Amygdala (tissue), 56 donors: Measurements from ENCODE around the gene LIMCH1.
A peak's percentile ranks its signal among the peaks of the same experiment; 100 is the strongest.
"Not testable (repeated sequence)": the region's sequence is repeated elsewhere in the genome, so short reads cannot be mapped to it uniquely, and the experiment has no call there.

Experiments used
- DNase-seq, 56 donors: peaks; one replicate each; lab custom pipeline; 2025; lab: John Stamatoyannopoulos, UW

The LIMCH1 gene

DNA sequence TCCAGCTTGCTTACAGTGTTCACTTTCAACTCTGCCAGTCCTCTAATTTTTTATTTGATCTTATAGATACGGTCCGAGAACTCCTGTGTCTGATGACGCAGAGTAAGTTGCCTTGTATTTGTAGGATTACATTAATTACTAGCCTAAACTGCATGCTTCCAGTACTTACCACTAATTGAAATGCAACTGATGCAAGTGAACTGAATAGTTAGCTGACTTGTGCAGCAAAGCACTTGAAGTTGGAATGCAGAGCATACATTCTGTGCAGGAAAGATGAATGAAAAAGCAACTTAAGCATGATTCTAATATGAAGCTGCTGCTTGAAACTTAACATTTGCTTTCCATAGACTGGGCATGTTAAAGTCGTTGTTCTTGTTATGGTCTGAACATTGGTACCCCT lies 100.9 kb downstream of the LIMCH1 start:
- DNase-seq, result no peak

DNA sequence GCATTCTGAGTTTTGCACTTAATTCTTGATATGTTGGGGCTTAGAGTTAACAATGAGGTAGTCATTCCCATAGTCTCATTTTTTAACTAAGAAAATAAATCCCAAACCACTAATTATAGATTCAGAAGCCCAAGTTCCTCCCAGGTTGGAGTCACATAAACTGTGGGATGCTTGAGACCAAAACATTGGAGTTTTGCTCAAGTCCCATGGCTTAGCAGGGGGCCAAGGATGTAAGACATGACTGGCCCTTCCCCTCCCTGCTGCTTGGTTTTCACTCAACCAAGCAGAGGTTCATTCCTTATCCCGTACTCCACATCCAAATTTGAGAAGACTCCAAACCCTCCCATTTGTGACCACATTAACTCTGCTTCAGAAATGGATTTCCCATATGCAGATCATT lies 101.3 kb downstream of the LIMCH1 start:
- no peak for DNase-seq

DNA sequence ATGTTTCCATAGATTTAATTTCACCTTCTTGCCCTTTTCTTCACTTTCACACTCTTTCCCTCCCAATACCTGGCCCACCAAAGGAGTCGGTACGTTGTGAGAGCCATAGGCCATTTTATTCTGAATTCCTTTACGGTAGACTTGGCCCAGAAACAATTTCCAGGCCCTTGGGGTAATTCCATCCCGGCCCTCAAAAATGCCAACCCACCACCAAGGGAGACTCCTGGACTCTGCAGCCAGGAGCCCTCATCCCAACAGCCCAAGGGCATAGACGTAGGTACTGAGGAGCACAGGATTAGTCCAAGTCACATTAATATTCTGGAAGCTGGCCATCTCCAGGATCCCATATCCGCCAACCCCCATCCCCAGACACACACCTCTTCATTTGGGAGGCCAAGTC lies 102.9 kb downstream of the LIMCH1 start:
- DNase-seq, result no peak

DNA sequence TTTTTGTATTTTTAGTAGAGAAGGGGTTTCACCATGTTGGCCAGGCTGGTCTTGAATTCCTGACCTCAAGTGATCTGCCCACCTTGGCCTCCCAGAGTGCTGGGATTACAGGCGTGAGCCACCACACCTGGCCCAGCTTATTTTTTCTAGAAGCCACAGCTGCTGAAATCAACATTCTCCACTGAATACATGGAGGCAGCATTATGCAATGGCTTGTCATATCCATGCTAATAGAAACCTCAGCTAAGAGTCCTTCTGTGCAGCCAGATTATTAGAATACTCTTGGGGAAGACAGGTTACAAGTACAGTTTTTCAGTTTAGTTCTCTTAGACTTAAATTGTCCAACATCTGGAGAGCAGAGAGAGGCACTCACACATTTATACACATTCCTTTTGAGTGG lies 104.8 kb downstream of the LIMCH1 start:
- DNase-seq, result not testable (repeated sequence)

DNA sequence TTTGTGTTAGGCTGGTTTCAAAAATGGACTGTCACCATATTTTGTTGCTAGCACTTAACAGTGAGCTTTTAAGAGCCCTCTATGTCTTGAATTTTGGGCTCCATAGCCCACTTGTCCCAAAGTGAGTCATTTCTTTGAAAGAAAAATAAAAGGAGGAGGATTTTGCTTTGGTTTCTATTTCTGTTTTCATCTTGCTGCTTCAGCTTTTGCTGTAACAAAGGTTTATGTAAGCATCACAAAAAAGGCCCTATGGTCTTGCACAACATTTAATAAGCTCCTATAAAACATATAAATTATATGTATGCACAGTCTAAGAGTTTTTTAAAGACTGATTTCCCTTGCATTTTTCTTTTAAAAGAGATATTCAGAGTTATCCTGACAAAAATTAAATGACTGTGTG lies 105.4 kb downstream of the LIMCH1 start:
- DNase-seq, result no peak

DNA sequence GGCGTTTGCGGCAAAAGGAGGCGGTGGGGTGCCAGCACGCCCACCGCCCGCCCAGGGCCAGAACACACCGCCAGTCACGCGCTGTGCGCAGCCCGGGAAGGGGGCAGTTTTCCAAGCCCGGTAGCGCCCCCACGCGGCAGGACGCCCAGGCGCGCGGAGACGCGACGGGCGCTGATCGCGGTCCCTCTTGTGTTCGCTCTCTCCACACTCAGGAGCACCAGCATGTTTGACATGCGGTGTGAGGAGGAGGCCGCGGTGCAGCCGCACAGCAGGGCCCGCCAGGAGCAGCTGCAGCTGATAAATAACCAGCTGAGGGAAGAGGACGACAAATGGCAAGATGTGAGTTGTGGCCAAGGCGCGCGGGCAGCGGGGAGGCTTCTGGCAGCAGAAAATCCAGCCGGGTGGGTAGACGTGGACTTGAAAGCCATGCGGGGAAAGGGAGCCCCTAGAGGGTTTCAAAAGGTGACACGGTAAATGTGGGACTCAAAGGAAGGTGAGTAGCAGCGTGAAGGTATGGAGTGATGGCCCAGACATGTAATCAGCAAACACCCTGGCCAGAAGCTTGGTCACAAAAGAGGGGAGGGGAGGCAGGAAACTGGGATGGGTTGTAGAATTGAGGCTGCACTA lies 106.4 kb downstream of the LIMCH1 start:
- DNase-seq, result peak; percentile 2 to 88 (median 66)

DNA sequence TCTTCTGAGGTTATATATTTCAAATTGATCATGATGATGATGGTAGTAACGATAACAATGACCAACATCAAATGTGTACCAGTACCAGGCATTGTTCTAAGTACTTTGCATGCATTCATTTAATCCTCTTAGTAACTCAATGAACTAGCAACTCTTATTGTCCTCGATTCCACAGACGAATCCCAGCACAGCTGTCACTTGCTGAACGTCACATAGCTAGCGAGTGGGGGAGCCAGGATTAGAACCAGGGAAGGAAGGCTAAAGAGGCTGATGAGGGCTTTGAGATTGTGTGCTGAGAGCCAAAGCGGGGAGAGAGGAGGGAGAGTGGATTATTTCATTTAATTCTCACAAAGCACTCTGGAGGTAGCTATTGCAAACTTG lies 106.9 kb downstream of the LIMCH1 start:
- DNase-seq, result no peak

DNA sequence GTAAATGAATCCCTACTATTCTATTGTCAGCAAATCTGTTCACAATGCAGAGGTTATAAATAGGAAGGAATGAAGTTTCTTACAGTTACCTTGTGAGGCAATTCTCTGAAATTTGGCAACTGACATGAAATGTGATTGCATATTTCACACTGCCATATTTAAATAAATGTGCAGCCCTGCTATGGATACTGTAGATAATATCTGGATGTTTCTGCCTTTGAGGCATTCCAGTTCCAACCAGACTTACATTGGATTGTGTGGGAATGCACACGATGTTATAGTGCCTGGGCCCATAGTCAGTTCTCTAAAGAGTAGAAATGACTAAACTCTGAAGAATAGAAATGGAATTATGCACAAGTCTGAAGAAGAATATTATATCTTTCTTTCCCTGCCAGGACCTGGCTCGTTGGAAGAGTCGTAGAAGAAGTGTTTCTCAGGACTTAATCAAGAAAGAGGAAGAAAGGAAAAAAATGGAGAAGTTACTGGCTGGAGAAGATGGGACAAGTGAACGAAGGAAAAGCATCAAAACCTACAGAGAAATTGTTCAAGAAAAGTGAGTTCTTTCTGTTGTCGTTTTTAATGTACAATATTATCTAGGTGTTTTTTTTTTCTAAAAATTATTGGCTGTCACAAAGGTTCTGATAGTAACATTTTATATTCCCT lies 107.9 kb downstream of the LIMCH1 start:
- DNase-seq, result no peak

DNA sequence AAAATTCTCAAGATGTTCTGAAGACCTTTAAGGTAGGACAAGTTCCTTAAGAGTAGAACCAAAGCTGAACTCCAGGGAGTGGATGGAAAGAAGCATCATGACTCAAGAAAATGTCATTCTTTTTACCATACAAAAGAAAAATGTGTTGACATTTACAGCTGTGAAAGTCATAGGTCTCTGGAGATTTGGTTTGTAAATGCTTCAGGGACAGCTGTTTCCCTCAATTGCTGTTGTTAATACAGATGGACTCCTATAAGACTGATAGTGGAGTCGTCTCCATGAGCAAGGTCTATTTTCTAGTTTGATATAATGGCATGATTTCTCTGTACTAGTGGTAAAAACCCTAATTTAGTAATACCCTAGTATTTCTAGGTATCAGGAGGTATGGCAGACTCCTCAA lies 108.9 kb downstream of the LIMCH1 start:
- DNase-seq, result no peak

DNA sequence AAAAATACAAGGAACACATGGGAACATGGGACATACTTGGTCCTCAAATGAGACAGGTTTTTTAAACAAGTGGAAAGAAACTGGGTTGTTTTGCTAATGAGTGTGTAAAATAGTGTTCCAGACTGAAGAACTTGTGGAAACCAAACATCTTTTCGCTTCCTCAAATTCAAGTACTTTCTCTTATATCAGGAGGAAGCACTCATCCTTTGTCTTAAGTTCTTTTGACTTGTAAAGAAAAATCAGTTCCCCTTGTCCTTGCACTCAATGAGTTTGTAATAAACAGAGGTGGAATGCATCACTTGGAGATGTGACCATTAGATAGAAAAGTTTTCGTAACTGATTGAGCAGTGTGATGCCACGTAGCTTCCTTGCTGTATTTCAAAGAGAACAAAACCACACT lies 109.4 kb downstream of the LIMCH1 start:
- DNase-seq, result no peak

DNA sequence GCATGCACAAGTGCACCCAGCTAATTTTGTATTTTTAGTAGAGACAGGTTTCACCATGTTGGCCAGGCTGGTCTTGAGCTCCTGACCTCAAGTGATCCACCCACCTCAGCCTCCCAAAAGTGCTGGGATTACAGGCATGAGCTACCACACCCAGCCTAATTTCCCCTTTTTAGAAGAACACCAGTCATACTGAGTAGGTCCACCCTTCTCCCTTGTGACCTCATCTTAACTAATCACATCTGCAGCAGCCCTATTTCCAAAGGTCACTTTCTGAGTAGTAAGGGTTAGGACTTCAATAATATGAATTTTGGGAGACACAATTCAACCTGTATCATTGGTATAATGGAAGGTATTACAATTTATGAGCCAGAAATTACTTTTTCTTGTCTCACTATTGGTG lies 113.2 kb downstream of the LIMCH1 start:
- not testable (repeated sequence) for DNase-seq

DNA sequence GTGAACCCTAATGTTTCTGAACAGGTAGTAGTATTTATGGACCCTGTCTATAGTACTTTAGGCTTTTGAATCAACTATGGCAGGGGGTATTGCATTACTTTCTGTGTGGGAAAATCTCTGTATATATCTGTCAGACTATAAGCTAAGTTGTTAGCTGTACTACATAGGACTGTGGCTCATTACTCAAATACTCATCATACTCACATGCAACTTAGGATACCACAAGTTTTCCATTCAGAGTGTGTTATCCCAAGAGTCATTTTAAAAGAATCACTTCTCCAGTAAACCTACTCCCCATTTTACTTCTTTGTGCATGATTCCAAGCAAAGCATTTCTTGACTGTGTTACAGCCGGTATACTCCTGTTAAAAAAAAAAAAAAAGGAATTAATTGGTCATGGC lies 115.0 kb downstream of the LIMCH1 start:
- no peak for DNase-seq

DNA sequence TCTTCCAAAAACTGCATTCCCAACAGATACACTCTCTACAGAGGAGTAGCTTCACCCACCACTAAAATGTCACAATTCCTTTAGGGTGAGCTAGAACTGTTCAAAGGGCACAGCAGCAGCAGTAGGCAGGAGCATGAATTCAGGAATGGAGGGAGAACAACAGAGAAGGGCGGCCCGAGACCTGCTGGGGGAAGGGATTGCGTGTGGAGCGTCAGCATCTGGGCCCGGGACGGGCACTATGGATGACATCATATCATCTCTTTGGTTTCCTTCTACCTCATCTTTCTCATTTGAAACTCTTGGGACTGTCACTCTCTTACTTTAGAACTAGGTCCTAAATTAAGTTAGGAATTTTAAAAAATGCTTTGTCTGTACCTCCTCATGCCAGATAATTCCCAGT lies 115.6 kb downstream of the LIMCH1 start:
- DNase-seq, result no peak

DNA sequence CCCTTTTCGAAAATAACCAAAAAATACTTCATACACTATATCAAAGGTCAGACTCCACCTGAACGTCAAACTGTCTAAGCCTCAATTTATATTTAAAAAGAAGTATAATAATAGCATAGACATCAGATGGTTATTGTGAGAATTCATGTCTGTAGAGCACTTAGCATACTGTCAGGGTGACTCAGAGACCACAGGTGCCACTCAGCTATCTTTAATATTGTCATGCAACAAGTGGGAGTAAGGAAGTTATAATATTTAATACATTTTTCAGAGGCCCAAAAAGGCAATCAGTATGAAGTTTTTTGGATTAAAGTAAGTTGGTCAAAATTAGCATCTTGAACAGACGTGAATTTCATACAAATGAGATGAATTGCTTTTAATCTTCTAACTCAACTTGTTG lies 117.2 kb downstream of the LIMCH1 start:
- DNase-seq, result no peak

DNA sequence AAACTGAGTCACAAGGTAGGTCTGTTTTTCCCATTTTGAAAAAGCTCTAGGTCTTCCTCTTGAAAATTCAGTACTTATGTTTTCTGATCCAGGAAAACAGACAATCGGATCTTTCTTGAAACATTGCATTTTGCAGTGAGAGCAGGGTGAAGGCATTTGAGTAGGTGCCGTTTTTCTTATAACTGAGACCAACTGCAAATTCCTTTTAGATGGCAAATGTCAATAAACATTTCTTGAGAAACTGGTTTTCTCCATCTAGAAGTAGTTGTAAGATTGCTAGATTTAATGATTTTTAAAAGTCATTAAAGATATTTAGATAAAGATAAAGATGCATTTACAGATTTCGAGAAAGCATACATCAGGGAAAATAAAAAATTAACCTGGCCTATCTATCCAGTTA lies 118.1 kb downstream of the LIMCH1 start:
- DNase-seq, result no peak

DNA sequence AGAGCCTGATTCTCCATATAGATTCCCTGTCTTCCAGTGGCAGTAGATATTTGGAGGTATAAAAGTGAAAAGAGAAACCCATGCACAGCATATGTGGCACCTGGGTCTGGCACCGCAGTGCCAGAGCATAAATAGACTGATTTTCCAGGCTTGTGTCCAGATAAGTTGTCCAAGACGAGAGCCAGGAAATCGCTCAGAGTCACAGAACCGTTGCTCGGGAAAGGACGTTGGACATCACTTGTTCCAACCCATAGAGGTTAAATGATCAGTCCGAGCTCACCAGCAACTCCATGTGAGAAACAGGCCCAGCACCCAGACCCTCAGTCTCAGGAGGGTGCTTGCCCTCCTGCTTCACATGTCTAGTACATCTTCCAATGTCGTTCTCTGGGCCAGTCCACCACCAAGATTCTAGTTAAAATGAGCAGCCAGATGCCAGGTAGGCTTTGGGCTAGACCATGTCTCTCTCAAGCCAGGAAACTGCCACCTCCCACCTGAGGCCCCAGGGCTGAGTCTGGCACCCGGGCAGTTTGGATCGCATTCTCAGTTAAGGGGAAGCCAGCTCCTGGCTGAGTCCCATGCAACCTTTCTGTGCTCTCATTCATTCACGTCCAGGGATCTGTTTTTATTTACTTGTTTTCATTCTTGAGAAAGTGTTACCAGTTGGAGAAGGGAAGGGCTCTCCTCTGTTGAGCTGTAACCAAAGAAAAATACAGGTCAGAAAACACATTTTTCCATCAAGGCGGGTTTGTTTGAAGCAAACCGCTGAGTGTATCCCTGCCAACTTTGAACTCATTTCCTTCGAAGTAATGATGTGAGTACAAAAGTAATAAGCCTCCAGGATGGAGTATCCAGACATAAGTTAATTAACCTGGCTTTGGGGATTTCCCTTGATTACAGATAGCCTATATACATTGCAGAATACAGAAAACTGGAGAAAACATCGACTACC lies 118.9 kb downstream of the LIMCH1 start:
- peak in 26 of 56 donors; percentile 5 to 67 (median 27) for DNase-seq

DNA sequence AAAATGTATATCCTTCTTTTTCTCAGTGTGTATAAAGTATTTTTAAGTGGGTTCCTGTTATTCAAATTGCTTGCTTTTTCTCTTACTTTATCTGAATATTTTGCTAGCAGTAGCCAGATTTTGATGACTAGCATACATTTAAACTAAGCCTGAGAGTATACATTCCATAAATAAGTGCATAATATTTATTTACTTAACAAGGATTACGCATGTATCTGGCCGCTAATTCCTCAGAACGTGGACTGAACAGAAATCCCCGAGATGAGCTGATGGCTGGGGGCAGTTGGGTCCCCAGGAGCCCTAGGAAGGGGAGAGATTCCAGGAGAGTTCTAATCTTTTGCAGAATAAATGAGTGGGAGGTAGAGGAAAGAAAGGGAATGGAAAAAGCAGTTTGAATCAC lies 119.6 kb downstream of the LIMCH1 start:
- DNase-seq, result no peak

DNA sequence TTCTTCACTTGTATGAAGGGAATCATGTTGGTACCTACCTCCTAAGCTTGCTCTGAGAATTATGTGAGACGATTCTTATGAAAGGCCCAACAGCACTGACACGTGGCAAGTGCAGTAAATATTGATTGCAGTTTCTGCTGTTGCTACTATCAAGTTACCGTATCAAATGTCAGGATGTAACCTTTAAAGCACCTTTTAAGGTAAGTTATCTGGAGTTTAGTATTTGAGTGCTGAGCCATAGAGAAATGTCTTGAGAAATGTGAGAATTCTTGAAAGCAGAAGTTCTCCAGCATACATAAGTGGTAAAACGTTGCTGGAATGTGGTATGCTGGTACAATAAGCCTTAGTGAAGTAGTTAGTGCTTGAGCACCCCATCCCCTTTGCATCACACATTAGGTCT lies 120.2 kb downstream of the LIMCH1 start:
- no peak for DNase-seq

DNA sequence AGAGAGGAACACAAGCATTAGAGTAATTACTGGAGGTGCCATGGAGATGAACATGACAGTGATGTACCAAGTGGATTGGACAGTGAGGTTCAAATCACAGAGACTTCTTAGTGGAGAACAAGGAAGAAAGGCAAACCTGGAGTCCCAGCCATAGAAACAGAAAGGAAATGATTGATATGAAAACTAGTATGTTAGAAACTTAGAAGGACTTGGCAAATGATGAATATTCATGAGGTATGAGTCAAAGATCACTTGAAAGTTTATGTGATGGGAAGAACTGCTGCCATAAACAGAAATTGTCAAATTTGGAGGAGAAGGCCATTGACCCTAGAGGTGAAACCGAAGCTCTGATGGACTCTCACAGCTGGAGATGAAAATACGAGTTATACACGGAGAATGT lies 122.4 kb downstream of the LIMCH1 start:
- DNase-seq, result no peak

DNA sequence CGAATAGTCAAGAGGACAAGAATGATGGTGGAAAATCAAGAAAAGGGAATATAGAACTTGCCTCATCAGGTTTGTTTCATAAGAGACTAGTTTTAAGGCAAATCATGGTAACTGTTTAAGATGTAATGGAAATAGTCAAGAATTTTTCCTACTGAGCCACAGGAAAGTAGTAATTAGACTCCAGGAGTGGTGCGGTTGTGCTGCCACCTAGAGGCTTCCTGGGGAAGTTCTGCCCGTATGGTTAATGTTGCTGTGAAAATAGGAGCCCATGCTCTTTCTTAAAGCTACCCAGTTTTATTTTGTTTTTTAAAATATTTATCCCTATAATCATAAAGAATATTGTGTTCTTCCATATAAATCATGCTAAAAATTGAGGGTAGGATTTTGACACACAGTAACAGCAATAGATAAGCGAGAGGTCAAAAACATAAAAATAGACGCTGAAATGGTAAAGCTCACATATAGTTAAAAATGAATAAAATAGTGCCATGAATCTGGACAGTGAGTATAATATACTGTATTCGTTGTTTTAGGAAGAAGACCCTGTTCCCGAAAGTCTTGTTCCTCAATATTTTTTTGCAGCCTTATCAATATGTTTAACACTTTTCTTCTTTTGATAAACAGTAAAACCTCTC lies 123.6 kb downstream of the LIMCH1 start:
- peak in 39 of 56 donors; percentile 1 to 84 (median 25) for DNase-seq

DNA sequence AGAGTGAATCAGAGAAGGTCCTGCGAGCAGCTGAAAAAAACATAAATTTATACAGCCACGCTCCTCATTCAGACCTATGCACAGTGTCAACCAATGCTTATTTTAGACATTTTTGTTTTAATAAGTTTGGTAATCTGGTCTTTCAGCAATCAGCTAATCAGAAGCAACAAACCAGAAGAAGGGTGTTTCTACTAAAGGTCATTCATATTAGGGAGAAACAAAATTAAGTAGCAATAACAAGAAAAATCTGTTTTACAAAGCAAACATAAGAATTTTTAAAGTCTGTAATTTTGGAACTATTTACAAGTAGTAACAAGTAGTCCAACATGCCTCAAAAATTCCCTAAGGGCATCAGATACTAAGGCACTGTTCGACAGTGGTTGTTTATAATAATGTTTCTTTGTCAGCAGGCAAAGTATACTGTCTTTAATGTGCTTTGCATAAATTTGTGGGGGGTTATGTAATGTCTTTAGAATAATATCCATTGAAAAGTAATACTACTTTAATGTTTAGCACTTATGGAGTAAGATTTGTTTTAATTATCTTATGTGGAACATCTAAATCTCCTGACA lies 127.8 kb downstream of the LIMCH1 start:
- DNase-seq, result no peak
